ENCODE data around the gene ZFP36L2. TPM values are rescaled to one million over a fixed set of nuclear protein-coding genes. Genes with fewer than 3 reads are reported as not detected.

The ZFP36L2 gene
- total and polyA plus RNA-seq, 9 of the 15 experiments (the other 6 are each of a cell fraction or from before 2014, with no cell fraction given) = 4.1 to 60.6 (median 20.3) TPM

GRCh38 chr2:43221763-43222474 is 4.5 kb downstream of the ZFP36L2 start (continued):
- TF ChIP-seq, protein P1, sequence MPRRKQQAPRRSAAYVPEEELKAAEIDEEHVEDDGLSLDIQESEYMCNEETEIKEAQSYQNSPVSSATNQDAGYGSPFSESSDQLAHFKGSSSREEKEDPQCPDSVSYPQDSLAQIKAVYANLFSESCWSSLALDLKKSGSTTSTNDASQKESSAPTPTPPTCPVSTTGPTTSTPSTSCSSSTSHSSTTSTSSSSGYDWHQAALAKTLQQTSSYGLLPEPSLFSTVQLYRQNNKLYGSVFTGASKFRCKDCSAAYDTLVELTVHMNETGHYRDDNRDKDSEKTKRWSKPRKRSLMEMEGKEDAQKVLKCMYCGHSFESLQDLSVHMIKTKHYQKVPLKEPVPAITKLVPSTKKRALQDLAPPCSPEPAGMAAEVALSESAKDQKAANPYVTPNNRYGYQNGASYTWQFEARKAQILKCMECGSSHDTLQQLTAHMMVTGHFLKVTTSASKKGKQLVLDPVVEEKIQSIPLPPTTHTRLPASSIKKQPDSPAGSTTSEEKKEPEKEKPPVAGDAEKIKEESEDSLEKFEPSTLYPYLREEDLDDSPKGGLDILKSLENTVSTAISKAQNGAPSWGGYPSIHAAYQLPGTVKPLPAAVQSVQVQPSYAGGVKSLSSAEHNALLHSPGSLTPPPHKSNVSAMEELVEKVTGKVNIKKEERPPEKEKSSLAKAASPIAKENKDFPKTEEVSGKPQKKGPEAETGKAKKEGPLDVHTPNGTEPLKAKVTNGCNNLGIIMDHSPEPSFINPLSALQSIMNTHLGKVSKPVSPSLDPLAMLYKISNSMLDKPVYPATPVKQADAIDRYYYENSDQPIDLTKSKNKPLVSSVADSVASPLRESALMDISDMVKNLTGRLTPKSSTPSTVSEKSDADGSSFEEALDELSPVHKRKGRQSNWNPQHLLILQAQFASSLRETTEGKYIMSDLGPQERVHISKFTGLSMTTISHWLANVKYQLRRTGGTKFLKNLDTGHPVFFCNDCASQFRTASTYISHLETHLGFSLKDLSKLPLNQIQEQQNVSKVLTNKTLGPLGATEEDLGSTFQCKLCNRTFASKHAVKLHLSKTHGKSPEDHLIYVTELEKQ (CRISPR knock-in tag; IDR thresholded peaks at IDR 0.05) = no peak
- TF ChIP-seq NR2F6 (CRISPR knock-in tag; IDR thresholded peaks at IDR 0.05) (no peak), ZNF696 (CRISPR knock-in tag; conservative IDR thresholded peaks at IDR 0.05) (no peak), RFX1 (IDR thresholded peaks at IDR 0.05) (no peak), SIN3B (IDR thresholded peaks at IDR 0.05; ENCODE audit: low read depth) (no peak), BHLHE40 (IDR thresholded peaks at IDR 0.05; ENCODE audit: low read length) (peak; percentile 35), TAF15 (IDR thresholded peaks at IDR 0.05; ENCODE audit: low read depth, low read length) (no peak), NR4A1 (CRISPR knock-in tag; IDR thresholded peaks at IDR 0.05) (no peak), NR4A1 (tag; IDR thresholded peaks at IDR 0.05) (no peak), ZNF274 (IDR thresholded peaks at IDR 0.05; ENCODE audit: borderline replicate concordance, low read depth, low read length) (no peak), SRSF7 (optimal IDR thresholded peaks at IDR 0.05; ENCODE audit: low read depth, low read length) (no peak), SETDB1 (IDR thresholded peaks at IDR 0.05; ENCODE audit: low read length) (no peak), PURB (CRISPR knock-in tag; IDR thresholded peaks at IDR 0.05; ENCODE audit: low read depth) (no peak), HCFC1 (IDR thresholded peaks at IDR 0.05; ENCODE audit: low read depth, low read length) (peak; percentile 35; the same call in 1 of the 2 replicates), KAT8 (IDR thresholded peaks at IDR 0.05; ENCODE audit: low read depth) (no peak)
- TF ChIP-seq, protein P2, sequence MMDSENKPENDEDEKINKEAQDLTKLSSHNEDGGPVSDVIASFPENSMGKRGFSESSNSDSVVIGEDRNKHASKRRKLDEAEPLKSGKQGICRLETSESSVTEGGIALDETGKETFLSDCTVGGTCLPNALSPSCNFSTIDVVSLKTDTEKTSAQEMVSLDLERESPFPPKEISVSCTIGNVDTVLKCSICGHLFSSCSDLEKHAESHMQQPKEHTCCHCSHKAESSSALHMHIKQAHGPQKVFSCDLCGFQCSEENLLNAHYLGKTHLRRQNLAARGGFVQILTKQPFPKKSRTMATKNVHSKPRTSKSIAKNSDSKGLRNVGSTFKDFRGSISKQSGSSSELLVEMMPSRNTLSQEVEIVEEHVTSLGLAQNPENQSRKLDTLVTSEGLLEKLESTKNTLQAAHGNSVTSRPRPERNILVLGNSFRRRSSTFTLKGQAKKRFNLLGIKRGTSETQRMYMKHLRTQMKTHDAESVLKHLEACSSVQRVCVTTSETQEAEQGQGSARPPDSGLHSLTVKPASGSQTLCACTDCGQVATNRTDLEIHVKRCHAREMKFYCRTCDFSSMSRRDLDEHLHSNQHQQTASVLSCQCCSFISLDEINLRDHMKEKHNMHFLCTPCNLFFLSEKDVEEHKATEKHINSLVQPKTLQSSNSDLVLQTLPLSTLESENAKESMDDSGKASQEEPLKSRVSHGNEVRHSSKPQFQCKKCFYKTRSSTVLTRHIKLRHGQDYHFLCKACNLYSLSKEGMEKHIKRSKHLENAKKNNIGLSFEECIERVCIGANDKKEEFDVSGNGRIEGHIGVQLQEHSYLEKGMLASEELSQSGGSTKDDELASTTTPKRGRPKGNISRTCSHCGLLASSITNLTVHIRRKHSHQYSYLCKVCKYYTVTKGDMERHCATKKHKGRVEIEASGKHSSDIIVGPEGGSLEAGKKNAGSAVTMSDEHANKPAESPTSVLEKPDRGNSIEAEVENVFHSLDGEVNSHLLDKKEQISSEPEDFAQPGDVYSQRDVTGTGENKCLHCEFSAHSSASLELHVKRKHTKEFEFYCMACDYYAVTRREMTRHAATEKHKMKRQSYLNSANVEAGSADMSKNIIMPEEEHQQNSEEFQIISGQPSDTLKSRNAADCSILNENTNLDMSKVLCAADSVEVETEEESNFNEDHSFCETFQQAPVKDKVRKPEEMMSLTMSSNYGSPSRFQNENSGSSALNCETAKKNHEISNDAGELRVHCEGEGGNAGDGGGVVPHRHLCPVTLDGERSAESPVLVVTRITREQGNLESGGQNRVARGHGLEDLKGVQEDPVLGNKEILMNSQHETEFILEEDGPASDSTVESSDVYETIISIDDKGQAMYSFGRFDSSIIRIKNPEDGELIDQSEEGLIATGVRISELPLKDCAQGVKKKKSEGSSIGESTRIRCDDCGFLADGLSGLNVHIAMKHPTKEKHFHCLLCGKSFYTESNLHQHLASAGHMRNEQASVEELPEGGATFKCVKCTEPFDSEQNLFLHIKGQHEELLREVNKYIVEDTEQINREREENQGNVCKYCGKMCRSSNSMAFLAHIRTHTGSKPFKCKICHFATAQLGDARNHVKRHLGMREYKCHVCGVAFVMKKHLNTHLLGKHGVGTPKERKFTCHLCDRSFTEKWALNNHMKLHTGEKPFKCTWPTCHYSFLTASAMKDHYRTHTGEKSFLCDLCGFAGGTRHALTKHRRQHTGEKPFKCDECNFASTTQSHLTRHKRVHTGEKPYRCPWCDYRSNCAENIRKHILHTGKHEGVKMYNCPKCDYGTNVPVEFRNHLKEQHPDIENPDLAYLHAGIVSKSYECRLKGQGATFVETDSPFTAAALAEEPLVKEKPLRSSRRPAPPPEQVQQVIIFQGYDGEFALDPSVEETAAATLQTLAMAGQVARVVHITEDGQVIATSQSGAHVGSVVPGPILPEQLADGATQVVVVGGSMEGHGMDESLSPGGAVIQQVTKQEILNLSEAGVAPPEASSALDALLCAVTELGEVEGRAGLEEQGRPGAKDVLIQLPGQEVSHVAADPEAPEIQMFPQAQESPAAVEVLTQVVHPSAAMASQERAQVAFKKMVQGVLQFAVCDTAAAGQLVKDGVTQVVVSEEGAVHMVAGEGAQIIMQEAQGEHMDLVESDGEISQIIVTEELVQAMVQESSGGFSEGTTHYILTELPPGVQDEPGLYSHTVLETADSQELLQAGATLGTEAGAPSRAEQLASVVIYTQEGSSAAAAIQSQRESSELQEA (IDR thresholded peaks at IDR 0.05; ENCODE audit: low read depth) = no peak
- TF ChIP-seq, protein P3, sequence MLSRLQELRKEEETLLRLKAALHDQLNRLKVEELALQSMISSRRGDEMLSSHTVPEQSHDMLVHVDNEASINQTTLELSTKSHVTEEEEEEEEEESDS (CRISPR knock-in tag; IDR thresholded peaks at IDR 0.05) = no peak

Measured in K562 (cell line).